ENCODE measurements around the gene ECI2.
"Not testable (repeated sequence)": the region's sequence is repeated elsewhere in the genome, so short reads cannot be mapped to it uniquely, and the experiment has no call there.

Gene ECI2

DNA sequence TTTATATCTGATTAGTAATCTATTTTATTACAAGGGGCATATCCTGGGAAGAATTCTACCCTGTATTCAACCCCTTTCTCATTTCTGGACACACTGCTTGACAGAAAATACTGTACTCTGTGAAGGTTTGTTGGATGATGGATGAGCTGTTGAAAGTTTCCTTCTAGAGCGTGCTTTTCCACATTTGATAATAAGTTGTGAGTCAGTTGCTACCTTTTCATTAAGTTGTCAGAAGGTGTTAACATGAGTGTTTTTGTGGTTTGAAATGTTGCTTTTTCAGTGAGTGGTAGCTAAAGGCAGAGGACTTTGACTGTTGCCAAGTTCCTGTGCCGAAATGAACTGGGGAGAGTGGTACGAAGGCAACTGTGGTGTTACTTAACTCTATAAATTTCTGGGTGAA, 3.9 kb upstream of the ECI2 start:
- no peak for DNase-seq (ENCODE audit: low spot score)

DNA sequence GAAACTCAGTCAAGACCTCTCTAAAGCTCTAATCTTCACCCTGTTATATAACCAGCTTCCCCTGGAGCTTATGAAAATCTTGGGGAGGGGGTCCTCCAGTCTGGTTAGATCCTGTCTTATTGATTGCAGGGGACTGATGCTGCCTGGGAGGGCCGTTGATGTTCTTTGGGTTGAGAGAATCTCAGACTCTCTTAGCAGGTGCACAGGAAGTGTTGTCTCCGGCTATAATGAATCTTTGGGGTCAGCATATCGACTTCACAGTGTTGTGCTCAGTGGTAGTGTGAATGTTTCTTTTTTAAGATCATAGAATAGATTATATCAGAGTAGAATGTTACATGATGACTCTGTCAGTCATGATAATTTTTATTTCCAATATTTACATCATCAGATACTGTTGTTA, 2.8 kb upstream of the ECI2 start:
- DNase-seq (ENCODE audit: low spot score) = no peak

DNA sequence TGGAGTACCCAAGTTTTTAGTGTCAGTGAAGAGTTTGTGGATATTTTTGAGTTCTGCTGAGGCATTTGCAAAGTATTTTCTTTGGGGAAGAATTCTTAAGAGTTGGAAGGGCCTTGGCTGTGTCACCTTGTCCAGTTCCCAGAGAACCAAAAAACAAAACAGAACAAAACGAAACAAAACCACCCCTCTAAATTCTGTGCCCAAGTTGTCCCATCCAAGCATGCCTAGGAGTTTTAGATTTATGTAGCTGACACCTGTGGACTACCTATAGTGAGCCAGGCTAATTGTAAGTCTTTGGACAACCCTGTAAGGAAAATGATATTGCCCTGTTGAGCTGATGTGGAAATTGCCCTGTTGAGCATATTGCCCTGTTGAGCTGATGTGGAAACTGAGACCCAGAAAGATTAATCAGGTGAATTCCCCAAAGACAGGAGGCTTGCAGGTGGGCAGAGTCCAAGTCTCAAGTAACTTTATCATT, 1.0 kb upstream of the ECI2 start:
- DNase-seq (ENCODE audit: low spot score) = no peak

DNA sequence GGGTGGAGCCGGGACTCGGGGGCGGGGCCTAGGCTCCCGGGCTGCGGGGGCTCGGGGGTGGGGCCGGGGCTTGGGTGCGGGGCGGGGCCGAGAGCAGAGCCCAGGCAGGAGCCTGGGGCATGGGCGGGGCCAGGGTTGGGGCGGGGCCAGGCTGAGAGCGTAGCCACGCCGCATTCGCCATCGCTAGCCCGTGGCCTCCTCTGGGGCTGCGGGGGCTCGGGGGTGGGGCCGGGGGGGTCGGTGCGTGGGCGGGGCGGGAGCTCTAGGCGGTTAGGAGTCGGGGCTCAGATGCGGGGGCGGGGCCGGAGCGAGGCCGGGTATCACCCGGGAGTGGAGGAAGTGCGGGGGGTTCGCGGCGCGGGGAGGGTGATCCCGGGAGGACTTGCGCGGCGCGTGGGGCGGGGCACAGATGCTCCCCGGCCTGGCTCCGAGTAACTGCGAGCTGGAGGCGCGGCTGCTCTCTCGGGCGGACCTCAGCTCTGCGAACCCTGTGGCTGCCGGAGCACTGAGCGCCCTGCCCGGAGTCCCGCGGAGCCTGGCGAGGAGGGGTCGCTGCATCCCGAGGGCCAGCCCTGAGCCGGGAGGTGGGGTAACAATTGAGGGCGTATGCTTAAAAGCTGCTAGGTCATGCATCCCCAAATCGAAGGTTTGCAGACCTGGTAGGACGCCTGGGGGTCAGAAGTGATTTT, 434 bp upstream of the ECI2 start:
- peak; percentile 90 for DNase-seq (ENCODE audit: low spot score)

DNA sequence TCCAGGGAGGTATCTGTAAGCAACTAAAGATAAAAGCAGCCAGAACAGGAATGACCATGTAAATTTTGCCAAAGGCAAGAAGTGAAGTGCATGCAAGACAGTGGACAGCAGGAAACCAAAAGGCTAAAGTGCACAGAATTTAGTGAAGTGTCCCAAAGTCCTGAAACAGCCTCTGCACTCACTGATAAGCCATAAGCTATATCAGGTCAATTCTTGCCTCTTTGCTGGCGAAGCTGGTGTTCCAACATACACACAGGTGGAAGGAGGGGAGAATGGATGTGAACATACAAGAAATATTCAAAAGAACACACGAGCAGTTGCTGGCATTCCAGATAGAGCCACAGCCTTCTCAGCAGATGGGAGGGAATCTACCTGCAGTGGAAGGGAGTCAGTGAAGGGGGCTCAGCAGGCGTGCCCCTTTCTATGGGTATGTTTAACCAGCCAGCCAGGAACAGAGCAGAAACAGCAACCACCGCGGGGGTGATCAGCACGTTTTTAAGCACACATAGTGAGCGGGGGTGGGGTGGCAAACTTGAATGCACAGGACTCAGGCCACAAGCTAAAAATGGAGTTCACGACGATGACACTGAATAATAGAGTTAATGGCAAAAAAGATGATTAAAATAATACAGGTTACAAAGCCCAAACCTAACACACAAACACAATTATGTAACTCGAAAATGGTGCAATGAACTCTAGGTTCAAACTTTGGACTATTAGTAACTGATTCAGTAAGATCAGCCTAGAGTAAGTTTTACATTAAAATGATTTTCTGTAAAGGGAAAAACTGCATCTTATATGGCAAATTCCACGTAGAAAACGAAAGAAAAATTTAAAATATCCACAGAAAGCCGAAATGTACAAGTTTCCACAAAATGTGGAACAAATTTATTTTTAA, 1.2 kb downstream of the ECI2 start:
- DNase-seq (ENCODE audit: low spot score) = no peak

DNA sequence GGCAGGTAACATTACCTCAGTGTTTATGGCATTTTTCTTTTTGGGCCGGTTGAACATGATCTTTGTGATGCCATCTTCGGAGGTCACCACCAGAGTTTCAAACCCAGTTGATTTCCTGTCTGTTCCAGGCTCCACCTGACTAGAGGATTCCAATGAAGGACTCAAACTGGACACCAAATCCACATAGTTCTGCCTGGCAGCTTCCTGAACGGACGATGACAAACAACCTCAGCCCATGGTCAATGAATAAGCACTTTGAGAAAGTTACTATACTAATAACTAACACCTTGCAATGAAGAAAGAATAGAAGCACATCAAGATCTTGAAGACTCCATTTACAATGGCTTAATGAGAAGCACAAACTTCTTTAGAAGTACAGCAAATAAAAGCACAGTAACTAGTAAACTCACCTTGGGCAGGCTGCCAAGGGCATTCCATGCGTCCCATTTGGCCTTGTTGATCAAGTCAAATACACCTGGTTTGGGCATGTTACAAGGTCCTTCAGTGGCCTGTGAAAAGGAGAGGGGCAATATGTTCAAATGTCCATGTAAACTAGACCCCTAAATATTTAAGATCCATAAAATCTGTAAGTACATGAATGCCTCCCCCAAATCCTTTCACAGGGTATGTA, 4.9 kb downstream of the ECI2 start:
- DNase-seq (ENCODE audit: low spot score) = no peak

DNA sequence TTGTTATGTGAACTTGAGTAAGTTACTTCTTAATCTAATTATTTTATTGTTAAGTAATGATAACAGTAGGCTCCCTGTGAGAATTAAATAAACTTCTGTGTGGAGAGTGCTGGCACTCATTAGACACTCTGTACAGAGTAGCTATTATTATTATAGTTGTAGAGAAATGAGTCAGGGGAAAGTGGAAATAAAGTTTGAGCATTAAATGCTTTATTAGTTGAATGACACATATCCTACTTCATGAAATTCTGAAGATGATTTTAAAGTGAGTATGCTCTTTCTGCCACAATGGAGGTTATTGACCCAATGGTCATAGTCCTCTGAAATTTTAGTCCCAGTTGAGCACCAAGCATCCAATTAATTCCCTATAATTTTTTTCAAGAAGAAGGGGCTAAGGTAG, 5.9 kb downstream of the ECI2 start:
- DNase-seq (ENCODE audit: low spot score) = no peak

DNA sequence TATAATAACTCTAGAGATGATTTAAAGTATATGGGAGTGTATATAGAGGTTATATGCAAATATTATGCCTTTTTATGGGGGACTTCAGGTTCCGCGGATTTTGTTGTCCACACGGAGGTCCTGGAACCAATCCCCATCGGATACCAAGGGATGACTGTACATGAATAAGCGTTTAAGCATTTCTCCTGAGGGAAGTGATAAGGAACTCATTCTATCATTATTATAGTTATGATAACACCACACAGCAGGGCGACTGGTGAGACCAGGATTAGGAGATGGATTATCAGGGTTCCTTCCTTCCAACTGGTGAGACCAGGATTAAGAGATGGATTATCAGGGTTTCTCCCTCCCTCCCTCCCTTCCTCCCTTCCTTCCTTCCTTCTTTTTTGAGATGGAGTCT, 6.6 kb downstream of the ECI2 start:
- no peak for DNase-seq (ENCODE audit: low spot score)

DNA sequence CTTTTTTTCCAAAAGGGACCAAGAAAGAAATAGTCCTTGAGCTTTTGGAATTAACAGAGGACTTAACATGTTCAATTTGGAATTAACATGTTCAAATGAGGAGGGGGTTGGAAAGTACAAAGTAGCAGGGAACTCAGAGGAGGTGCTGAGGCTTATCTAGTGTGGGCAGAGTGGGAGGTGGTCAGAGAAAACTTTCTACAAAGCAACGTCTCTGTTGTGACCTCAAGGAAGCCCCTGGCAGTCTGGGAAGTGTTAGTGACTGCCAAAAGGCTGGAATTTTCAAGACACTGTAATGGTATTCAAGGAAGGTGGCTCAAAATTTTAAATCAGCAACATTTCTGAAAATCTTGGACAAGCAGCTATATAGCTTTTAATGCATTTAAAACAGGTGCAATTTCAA, 7.3 kb downstream of the ECI2 start:
- no peak for DNase-seq (ENCODE audit: low spot score)

DNA sequence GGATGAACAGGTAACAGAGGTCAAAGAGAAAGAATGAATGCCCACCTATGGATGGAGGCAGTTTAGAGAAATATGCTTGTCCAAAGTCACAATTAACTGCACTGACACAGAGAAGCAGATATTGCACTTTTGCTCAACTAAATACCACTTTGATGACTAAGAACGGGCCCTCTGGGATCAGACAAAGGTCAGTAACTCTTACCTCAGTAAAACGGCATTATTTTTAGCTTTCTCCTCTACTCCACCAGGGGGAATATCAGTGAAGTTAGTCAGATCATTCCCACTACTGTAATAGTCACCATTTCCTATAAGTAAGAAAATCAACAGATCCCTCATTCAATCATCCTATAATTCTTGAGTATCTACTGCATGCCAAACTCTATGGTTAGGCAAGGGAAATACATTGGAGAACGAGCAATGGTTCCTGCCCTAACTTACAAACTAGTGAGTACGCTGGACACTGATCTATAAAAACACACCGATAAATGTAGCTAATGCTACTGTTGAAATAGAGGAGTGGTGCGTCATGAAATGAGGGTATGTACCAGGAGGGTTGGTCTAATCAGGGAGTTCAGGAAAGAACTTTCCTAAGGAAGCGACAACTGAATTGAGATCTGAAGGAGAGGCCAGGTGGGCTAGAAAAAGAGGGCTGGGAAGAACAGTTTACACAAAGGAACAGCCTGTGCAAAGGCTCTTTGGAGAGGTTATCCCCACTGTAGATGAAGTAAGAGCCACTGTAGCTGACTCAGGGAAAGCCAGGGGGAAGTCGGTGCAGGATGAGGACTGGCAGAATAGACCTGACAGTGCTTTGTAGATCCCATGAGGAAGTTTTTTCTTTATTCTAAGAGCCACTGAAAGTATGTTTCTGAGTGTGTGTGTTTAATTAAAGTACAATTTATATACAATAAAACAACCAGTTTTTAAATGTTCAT, 9.2 kb downstream of the ECI2 start:
- DNase-seq (ENCODE audit: low spot score) = no peak

DNA sequence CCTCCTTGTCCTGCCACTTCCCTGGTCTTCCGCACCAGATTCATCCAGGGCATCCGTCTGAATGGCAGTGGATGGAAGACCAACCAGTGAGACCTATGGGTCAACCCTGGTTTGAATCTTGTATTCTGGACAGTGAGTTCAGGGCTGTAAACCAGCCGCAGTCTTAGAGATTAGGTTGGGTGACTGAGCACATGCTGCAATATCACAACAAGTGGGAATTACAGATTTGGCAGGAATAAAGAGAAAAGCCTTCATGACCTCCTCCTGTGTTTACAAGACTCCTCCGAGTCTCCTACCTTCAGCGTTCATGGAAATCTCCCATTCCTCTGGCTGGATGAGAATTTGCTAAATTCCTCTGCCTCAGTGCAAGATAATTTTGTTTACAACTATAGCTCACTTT, 9.9 kb downstream of the ECI2 start:
- no peak for DNase-seq (ENCODE audit: low spot score)

DNA sequence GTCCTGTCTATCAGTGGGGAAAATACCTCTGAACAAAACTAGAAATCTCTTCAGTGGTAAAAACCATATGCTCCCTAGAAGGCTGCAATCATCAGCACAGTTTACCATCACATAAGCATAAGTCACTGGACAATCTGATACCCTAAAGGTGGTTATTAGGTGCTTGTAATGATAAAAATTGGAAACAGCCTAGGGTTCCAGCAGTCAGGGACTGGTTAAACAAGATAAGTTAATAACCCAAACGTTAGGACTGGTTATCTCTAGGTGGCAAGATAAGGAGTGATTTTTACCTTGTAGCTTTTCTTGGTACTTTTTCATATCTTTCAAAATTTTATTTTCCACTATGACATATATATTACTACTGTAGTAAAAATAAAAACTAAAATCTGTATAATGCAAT, 11.0 kb downstream of the ECI2 start:
- DNase-seq (ENCODE audit: low spot score) = no peak

DNA sequence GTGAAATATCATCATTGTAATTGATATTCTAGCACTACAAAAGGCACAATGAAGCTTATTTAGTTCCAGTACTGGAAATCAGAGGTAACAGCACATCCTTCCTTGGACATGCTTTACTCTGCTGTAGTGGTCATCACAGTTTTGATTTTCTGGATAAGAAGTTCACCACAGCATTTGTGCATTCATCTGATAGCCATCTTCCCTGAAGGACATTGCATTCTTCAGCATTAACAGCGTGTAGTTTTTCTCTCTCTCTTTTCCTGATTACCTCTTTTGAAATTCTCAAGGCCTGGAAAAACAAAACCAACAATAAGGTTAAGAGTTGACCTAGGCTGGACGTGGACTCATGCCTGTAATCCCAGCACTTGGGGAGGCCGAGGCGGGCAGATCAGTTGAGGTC, 19.6 kb downstream of the ECI2 start:
- no peak for DNase-seq (ENCODE audit: low spot score)

DNA sequence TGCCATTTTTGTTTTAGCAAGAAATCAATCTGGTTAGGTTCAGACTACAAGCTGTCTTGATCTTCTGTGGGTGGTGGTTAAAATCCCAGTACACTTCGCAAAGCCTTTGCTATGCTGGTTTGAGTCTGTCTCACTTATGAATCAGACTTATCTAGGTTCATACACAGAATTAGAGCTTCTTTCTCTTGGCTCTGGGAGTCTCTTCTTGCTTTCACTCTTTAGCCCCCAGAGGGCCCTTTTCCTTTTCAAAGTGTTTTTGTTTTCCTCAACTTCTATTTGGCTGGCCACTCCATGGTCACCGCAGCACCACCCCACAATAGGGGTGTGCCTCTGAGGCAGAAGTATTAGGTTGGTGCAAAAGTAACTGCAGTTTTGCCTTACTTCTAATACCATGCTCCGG, 21.3 kb downstream of the ECI2 start:
- no peak for DNase-seq (ENCODE audit: low spot score)

DNA sequence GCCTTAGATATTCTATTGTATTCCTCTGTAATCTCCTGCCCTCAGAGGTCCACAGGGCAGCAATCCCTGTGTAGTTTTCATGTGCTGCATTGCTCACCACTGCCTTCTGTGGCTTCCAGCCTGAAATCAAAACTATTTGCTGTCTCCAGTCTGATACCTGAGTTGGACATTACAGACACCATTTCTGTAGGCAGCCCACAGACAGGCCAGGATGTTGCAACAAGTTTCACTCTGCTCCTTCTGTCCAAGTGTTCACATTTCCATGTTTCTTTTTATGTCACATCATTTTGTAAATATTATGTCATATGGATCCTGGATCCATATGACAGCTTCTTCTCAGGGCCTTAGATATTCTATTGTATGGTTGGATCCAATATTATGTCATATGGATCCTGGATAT, 21.7 kb downstream of the ECI2 start:
- no peak for DNase-seq (ENCODE audit: low spot score)

DNA sequence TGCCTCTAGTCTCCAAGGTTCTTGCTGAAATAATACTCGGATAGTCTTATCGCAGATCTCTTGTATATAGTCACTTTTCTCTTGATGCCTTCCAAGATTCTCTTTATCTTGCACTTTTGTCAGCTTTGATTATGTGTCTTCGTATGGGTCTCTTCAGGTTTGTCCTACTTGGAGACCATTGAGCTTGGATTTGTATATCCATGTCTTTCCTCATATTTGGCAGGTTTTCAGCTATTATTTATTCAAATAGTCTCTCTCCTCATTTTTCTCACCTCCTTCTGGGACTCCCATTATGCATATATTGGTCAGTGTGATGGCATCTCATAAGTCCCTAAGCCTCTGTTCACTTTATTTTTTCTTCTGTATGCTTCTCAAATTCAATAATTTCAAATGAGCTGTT, 23.0 kb downstream of the ECI2 start:
- no peak for DNase-seq (ENCODE audit: low spot score)

DNA sequence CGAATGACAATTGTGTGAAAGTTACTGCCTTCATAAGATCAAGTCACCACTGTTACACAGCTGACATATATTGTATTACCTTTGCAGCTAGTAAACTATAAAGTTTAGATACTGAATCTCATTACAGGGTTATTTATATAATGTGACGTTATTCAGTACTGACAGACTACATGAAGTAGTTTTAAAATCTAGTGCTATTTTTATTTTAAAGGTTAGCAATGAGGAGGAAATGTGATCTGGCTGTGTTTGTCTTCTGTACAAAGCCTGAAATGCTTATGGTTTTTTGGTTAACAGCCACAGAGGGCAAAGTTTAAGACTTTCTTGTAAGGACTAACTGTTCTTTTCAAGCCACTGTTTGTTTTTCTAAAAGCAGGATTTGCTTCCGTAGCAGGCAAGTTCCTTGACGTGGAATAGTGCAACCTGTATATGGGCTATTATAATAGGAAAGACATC, 26.0 kb downstream of the ECI2 start:
- DNase-seq (ENCODE audit: low spot score) = not testable (repeated sequence)

DNA sequence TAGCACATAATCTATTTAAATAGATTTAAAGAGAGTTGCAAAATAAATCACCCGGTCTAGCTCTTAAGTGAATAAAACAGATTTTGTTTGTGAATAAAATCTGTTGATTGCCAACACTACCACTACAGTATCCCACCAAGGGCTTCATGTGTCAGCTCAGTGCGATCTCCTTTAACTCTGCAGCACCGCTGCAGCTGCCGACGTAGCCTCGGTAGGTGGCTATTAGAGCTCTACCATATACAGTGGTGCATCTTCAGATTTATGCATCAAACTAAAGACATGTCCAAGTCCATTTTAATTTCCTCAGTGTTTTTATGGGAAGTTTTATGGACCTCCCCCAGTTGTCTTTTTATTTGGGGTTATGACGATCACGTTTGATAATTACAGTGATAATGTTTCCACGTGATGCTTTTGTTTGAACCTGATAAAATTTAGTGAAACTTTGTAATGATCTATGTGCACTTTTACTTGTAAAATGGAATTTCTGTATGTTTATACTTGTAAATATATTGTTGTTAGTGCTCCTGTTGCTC, 26.7 kb downstream of the ECI2 start:
- DNase-seq (ENCODE audit: low spot score) = no peak

DNA sequence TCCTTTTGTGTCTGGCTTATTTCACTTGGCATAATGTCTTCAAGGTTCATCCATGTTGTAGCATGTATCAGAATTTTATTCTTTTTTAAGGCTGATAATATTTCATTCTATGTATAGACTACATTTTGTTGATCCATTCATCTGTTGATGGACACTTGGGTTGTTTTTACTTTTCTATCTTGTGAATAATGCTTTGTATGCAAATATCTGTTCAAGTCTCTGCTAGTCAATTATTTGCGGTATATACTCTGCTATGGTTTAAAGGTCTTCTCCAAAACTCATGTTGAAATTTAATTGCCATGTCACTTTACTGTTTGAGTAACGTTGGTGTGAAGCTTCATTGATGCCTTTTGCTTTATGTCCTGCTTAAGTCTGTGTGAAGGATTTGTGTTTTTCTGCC, 27.5 kb downstream of the ECI2 start:
- DNase-seq (ENCODE audit: low spot score) = no peak

DNA sequence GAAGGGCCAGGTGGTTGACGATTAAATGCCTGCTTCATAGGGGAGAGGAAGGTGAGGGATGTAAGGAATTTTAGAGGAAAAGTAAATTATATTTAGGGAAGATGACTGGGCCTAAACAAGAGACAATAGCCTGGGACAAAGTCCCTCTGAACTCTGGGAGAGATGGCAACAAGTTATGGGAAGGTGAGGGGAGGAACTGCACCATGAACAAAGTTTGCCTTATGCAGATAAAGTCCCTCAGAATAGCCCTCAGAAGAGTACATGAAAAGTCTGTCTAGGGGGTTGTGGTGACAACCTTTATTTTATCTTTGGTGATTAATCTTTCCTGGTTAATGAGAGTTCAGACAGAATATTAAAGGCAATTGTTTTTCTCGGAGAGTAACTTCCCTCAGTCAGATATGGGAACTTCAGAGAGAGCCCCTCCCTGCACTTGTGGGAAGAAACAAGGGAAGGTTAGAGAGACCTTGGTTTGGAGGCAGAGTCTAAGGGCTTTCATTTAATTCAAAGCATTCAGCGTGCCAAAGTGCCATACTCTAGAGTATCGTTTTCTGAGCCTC, 29.3 kb downstream of the ECI2 start:
- DNase-seq (ENCODE audit: low spot score) = no peak

DNA sequence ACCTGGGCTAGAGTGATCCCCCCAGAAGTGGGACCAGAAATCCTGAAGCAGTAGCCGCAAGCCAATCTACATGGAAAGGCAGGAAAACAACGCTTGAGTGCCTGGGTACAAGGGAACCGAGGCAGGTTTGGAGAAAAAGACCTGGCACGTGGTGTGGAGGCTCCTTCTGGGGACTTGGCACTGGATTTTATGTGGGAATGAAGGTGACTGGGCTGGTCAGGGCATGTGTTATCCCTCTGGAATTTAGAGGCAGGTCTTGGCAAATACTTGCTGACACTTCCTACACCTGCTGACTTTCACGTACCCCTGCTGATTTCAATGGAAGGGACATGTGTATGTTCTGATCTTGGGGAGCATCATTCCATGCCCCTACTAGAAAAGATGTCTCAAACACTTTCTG, 31.4 kb downstream of the ECI2 start:
- no peak for DNase-seq (ENCODE audit: low spot score)

Data from SK-N-DZ (cell line).